Body of pancreas (tissue), 4 donors: ENCODE measurements around the gene RNU2-1.

Experiments used
- CTCF ChIP-seq, 7 experiments: fragments of 450-650 bp in 4 of 7; fragments of 200-600 bp in 3 of 7; sonication (generic) in 3 of 7; IDR thresholded peaks; one replicate each; pipeline ENCODE4 v1.5.1; 2016 to 2019; ENCODE audit warnings: antibody characterized with exemption in 7 of 7
- POLR2A ChIP-seq, 3 donors: fragments of 450-650 bp; IDR thresholded peaks; one replicate each; pipeline ENCODE4 v1.6.1; 2016; ENCODE audit warnings: antibody characterized with exemption in 3 of 3, mild to moderate bottlenecking in 2 of 3

GRCh38 chr17:43211123-43211479 is 22.7 kb downstream of the RNU2-1 start:
- no peak for TF ChIP-seq CTCF (IDR thresholded peaks at IDR 0.05)
- TF ChIP-seq POLR2A (IDR thresholded peaks at IDR 0.05) = no peak
